Mesothelial cell of epicardium (in vitro differentiated cells): ENCODE data around the gene FAM193A. TPM values are rescaled to one million over a fixed set of nuclear protein-coding genes. Genes with fewer than 3 reads are reported as not detected.

Source experiments
- DNase-seq, 2 experiments: peaks; one replicate each; pipeline ENCODE4 v3.0.0; 2021; ENCODE audit warnings: low spot score in 2 of 2; ENCODE audit not compliant: unreplicated experiment in 2 of 2
- H3K27ac Mint-ChIP-seq: 2 replicates; pipeline ENCODE4 v1.8.0; 2021; ENCODE audit warnings: mixed read lengths
- H3K27me3 Mint-ChIP-seq: 2 replicates; pipeline ENCODE4 v1.8.0; 2021; ENCODE audit warnings: low read depth, mixed read lengths
- H3K36me3 Mint-ChIP-seq: 2 replicates; pipeline ENCODE4 v1.8.0; 2021; ENCODE audit warnings: mixed read lengths
- H3K4me1 Mint-ChIP-seq: 2 replicates; pipeline ENCODE4 v1.8.0; 2021; ENCODE audit warnings: mixed read lengths
- H3K4me3 Mint-ChIP-seq: 2 replicates; pipeline ENCODE4 v1.8.0; 2021; ENCODE audit warnings: mild to moderate bottlenecking, moderate library complexity, mixed read lengths
- H3K9me3 Mint-ChIP-seq: 2 replicates; pipeline ENCODE4 v1.8.0; 2021; ENCODE audit warnings: mixed read lengths
- total RNA-seq: library from RNA; stranded (reverse); gene quantifications from 3 replicates; pipeline ENCODE4 v1.2.1, GENCODE V29; 2021
- TF ChIP-seq, protein P1 (sequence below): fragments of 200-600 bp; sonication (generic); IDR thresholded peaks from one replicate; pipeline ENCODE4 v1.5.0; 2021; ENCODE audit warnings: antibody characterized with exemption; ENCODE audit not compliant: unreplicated experiment

FAM193A gene
- total RNA-seq, 1 donor from 2014 or later = 48.1 TPM

GRCh38 chr4:2643555-2643954 lies 107.1 kb downstream of the FAM193A start:
- peaks cover 34% of the 10 kb centered on the region for H3K36me3 Mint-ChIP-seq

DNA sequence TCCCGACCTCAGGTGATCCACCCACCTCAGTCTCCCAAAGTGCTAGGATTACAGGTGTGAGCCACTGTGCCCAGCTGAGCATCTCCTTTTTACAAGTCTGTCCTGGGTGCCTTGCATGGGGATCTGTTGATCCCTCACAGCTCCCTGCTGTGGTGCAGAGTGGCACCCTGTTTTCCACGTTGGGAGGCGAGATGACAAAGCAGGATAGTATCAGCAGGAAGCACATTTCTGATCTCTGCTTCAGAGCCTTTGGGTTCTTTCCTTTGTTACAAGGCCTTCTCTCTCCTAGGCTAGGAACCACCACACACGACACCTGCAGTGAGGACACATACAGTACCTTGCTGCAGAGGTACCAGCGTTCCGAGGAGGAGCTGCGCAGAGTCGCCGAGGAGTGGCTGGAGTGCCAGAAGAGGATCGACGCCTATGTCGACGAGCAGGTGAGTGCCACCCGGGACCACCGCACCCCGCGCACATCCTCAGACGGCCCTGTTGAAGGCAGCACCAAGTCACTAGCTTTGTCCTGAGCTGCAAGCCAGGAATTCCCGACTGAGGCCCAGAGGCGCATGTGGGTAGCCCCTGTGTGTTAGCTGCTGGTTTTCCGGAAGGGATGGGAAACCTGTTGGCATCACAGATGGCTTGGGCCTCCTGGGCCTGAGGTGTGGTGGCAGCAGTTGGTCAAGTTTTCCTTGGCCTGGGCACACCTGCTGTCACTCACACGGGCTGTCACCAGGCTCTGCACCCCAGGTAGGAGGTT lies 110.1 kb downstream of the FAM193A start:
- H3K27ac Mint-ChIP-seq = no peak overlapping the region

More at GRCh38 chr4:2643555-2643954, 107.1 kb downstream of the FAM193A start:
- DNase-seq = no peak
- TF ChIP-seq, protein P1, sequence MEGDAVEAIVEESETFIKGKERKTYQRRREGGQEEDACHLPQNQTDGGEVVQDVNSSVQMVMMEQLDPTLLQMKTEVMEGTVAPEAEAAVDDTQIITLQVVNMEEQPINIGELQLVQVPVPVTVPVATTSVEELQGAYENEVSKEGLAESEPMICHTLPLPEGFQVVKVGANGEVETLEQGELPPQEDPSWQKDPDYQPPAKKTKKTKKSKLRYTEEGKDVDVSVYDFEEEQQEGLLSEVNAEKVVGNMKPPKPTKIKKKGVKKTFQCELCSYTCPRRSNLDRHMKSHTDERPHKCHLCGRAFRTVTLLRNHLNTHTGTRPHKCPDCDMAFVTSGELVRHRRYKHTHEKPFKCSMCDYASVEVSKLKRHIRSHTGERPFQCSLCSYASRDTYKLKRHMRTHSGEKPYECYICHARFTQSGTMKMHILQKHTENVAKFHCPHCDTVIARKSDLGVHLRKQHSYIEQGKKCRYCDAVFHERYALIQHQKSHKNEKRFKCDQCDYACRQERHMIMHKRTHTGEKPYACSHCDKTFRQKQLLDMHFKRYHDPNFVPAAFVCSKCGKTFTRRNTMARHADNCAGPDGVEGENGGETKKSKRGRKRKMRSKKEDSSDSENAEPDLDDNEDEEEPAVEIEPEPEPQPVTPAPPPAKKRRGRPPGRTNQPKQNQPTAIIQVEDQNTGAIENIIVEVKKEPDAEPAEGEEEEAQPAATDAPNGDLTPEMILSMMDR = no peak
- Mint-ChIP-seq H3K27me3 (no peaks in the 10 kb centered on the region), H3K4me1 (no peaks in the 10 kb centered on the region), H3K9me3 (no peaks in the 10 kb centered on the region), H3K27ac (no peak overlapping the region), H3K4me3 (no peak overlapping the region)

DNA sequence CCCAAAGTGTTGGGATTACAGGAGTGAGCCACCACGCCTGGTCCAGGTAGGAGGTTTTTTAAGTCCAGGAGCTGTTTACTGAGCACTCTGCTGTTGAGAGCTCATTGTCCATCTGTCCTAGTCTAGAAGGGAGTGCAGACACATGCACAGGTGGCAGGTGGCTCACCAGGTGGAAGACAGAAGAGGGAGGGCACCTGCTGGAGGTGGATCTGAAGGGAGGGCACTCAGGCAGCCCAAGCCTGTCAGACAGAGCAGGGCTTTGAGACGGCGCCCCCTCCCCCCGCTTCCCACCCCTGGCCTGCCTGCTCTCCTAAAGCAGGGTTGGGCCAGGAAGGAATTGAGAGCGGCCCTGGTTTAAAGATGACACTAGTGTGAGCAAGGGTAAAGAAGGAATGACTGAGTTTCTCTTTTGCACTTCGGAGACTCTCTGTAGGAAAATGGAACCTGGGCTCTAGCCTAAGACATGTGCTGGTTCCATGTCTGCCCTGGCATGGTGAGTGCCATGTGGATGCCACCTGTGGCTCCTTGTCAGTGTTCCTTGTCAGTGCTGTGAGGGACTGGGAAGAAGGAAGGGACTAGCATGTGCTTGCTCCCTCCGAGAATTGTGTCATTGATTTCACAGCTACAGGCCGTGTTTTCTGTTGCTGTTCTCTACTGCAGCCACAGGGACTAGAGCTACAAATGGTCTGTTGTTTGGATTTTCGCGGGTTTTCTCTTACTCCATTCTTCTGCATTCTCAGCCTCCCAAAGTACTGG lies 111.1 kb downstream of the FAM193A start:
- peak in 1 of 2 experiments; percentile 9 for DNase-seq
- H3K27ac Mint-ChIP-seq = no peak overlapping the region
- TF ChIP-seq, protein P1 = no peak
- peaks cover 30% of the 10 kb centered on the region for H3K36me3 Mint-ChIP-seq
- no peaks in the 10 kb centered on the region for H3K9me3 Mint-ChIP-seq
- no peaks in the 10 kb centered on the region for H3K27me3 Mint-ChIP-seq
- peaks cover 5% of the 10 kb centered on the region for H3K4me1 Mint-ChIP-seq
- no peak overlapping the region for H3K4me3 Mint-ChIP-seq

More for the DNA sequence above, 110.1 kb downstream of the FAM193A start:
- no peaks in the 10 kb centered on the region for H3K27me3 Mint-ChIP-seq
- TF ChIP-seq, protein P1 = no peak
- no peaks in the 10 kb centered on the region for H3K4me1 Mint-ChIP-seq
- peak in 1 of 2 experiments; percentile 28 for DNase-seq
- H3K36me3 Mint-ChIP-seq = peaks cover 36% of the 10 kb centered on the region
- H3K9me3 Mint-ChIP-seq = no peaks in the 10 kb centered on the region
- no peak overlapping the region for H3K4me3 Mint-ChIP-seq

GRCh38 chr4:2648159-2648814 lies 111.8 kb downstream of the FAM193A start:
- Mint-ChIP-seq H3K36me3 (peaks cover 30% of the 10 kb centered on the region), H3K9me3 (no peaks in the 10 kb centered on the region), H3K27me3 (no peaks in the 10 kb centered on the region), H3K4me1 (peaks cover 7% of the 10 kb centered on the region), H3K27ac (no peak overlapping the region), H3K4me3 (no peak overlapping the region)
- TF ChIP-seq, protein P1 = no peak
- peak in 1 of 2 experiments; percentile 31 for DNase-seq

- Mint-ChIP-seq H3K9me3 (no peaks in the 10 kb centered on the region), H3K36me3 (peaks cover 28% of the 10 kb centered on the region), H3K4me3 (no peak overlapping the region), H3K27ac (no peak overlapping the region), H3K4me1 (peaks cover 7% of the 10 kb centered on the region), H3K27me3 (no peaks in the 10 kb centered on the region)
- DNase-seq = peak in 1 of 2 experiments; percentile 13
- TF ChIP-seq, protein P1 = no peak
Measured at GRCh38 chr4:2649604-2650114, 113.2 kb downstream of the FAM193A start.
